ENCODE measurements around the gene AAMDC. TPM values are rescaled to one million over a fixed set of nuclear protein-coding genes. Genes with fewer than 3 reads are reported as not detected.

Gene AAMDC
- total and polyA plus RNA-seq, 2 of the 13 experiments (the other 11 are each of a cell fraction or from before 2014, with no cell fraction given): 18.1 to 35.6 TPM

- TF ChIP-seq ARID5B (CRISPR knock-in tag; IDR thresholded peaks at IDR 0.05) (0 out of 2 replicates have a peak, but pooled peaks have one; percentile 18), ATF7-NPFF (CRISPR knock-in tag; IDR thresholded peaks at IDR 0.05; ENCODE audit: low read depth) (no peak), MEF2D (CRISPR knock-in tag; IDR thresholded peaks at IDR 0.05) (peak; percentile 33; the same call in 1 of the 2 replicates), HNRNPK (IDR thresholded peaks at IDR 0.05; ENCODE audit: low read depth, low read length, poor library complexity, severe bottlenecking) (no peak), HMGXB3 (CRISPR knock-in tag; IDR thresholded peaks at IDR 0.05; ENCODE audit: borderline replicate concordance) (0 out of 2 replicates have a peak, but pooled peaks have one; percentile 41), SMAD1 (CRISPR knock-in tag; IDR thresholded peaks at IDR 0.05; ENCODE audit: borderline replicate concordance, low read depth) (no peak), ELF1 (CRISPR knock-in tag; IDR thresholded peaks at IDR 0.05) (peak; percentile 34; the same call in 1 of the 2 replicates), SIN3A (IDR thresholded peaks at IDR 0.05; ENCODE audit: borderline replicate concordance, low read depth, low read length) (peak; percentile 47; the same call in 1 of the 2 replicates), ZBTB33 (CRISPR knock-in tag; IDR thresholded peaks at IDR 0.05) (no peak), DRAP1 (CRISPR knock-in tag; IDR thresholded peaks at IDR 0.05) (peak; percentile 84), ZBTB25 (CRISPR knock-in tag; IDR thresholded peaks at IDR 0.05) (peak; percentile 24; the same call in 1 of the 2 replicates), SALL1 (CRISPR knock-in tag; IDR thresholded peaks at IDR 0.05) (peak; percentile 50), IKZF4 (CRISPR knock-in tag; IDR thresholded peaks at IDR 0.05; ENCODE audit: borderline replicate concordance, low read depth, not compliant biosample characterization) (peak; percentile 34), TEAD3 (CRISPR knock-in tag; optimal IDR thresholded peaks at IDR 0.05; ENCODE audit: borderline replicate concordance) (peak; percentile 42), HNF4A (CRISPR knock-in tag; IDR thresholded peaks at IDR 0.05) (0 out of 2 replicates have a peak, but pooled peaks have one; percentile 2), ZNF136 (CRISPR knock-in tag; IDR thresholded peaks at IDR 0.05; ENCODE audit: low read depth) (peak; percentile 43; the same call in 1 of the 2 replicates), TOPORS (CRISPR knock-in tag; IDR thresholded peaks at IDR 0.05) (no peak)
Measured at GRCh38 chr11:77819411-77819920, 1.5 kb upstream of the AAMDC start (continued).
